Articular chondrocyte of knee joint (primary cell): ENCODE measurements around the gene PLEKHG2. TPM values are rescaled to one million over a fixed set of nuclear protein-coding genes. Genes with fewer than 3 reads are reported as not detected.

Experiments used
- small RNA-seq: library from RNA; depleted of rRNA; stranded (forward); fragments of <200 nt; gene quantifications from one replicate; pipeline ENCODE3, GENCODE V24; 2012
- total RNA-seq: library from RNA; depleted of rRNA; stranded (reverse); fragments of >200 nt; gene quantifications from 2 replicates; pipeline ENCODE4 v1.2.3, GENCODE V29; 2012

PLEKHG2 gene
- total RNA-seq = 8.8 and 11.6 TPM in 2 replicates

DNA sequence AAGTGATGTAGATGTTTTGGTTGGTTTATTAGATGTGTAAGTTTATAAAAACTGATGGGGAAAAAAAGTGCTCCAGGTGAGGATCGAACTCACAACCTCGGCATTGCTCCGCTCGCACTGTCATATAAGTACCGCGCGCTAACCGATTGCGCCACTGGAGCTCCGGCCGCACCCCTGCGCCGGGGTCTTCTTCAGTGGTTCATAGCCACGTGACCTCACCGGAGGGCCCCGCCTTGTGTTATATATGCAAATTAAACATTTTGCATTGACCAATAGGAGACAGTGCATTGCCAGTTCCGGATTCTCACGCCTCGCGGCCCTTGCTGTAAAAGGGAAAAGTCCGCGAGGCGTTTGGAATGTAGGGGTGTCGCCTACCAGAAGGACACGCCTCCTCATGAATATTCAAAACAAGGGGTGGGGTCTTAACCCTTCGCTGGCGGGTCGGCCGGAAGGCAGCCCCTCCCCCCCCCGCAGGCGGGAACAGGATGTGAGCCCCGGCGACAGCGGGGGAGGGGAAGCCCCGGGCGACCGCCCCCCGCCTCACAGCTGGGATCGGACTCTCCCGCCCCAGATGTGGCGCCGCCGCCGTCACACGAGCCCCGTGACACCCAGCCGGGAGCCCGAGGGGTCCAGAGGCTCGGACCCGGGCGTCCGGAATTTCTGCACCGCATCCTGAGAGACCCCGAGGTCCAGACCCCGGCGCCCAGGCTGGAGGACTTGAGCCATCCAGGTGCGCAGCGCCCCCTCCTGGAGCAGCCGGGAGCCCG lies at the start of gene PLEKHG2:
TSS of gene PLEKHG2 (plus strand) at position 570 of the 767 bp plus-strand sequence. CDS start 1,418 bp downstream, outside the sequence.

GRCh38 chr19:39390751-39391437 lies 21.6 kb upstream of the PLEKHG2 start, which contains the start of the genes MED29 and PAF1:
Gene MED29, plus strand, starts transcription at chr19:39391378. Its CDS starts 45 bp downstream, at chr19:39391423.
Gene PAF1, minus strand, starts transcription at chr19:39391106. Its CDS starts 242 bp downstream, at chr19:39390864.

DNA sequence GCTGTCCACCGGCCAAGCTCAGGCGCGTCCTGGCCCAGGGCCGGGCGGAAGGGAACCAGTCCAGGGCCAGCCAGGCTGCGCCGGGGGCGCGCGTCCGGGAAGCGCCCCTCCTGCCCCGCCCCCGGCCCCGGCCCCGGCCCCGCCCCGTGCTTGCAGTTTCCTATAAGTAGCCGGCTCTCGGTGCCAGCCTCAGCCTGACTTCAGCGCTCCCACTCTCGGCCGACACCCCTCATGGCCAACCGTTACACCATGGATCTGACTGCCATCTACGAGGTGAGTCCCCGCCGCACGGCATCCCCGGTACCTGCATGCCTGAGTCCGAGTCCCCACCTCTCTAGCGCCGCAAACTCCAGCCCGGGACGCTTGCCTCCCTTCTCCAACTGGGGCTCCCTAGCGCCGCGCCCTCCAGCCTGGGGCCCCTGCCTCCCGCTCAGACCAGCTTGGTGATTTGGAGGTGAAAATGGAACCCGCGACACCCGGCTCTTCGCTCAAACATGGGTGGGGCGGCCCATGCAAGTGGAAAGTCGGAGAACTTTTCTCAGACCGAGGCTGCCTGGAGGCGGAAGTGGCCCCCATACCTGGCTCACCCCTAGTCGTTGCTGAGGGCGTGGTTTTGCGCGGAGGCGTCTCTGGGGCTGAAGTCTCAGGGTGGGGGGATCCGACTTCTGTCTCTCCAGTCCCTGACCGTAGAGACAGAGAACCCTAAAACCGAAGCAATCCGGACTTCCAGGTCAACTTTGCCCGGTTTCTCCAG lies 5.6 kb upstream of the PLEKHG2 start, which contains the start of gene ZFP36:
TSS of gene ZFP36 (plus strand) at position 192 of the 754 bp plus-strand sequence. CDS start at position 250, 58 bp downstream.

DNA sequence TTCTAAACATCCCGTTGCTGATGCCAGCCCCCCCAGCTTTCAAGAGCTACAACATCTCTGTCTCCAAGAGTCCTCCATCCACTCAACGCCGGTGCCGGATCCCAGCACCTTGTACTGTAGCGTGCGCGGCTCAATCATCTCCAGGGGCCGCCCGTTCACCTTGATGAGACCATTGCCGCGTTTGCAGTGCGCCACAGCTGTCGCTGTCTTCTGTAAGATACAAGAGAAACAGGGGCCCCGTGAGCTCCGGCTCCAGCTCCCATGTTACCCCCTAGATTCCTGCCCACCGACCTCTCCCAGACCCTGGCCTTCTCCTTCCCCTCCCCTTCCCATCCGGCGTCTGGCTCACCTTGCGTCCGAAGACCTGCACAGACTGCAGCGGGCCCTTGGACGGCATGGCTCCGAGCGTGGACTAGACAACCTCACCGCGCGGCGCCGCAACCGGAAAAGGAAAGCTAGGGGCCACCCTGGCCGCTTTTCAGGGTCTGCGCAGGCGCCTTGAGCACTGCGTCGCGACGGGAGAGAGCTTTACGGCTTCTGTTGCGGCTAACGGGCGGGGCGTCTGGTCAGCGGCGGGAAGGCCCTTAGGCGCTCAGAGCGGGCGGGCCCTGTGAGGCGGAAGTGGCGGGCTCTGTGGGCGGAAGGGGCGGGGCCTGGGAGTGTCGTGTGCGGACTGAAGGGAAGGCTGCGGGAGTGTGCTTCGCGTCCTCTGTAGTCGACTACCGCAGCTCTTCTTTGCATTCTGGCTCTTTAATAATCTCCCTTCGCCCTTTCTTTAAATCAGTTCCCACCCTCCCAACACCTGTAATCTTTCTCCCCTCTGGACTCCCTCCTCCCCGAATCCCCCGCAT lies 23.3 kb downstream of the PLEKHG2 start, which contains the start of gene RPS16:
TSS of gene RPS16 (minus strand) at position 451 of the 851 bp plus-strand sequence. CDS start at position 397, 54 bp downstream.

GRCh38 chr19:39445196-39446111 lies 33.0 kb downstream of the PLEKHG2 start, which contains the start of gene SUPT5H:
Gene SUPT5H, plus strand, starts transcription at chr19:39445582. Its CDS starts 309 bp downstream, at chr19:39445891.

Small RNAs within 50 kb of the gene (small RNA-seq; reads per million reads assigned to genes)
- gene MIR4530 = not detected
- gene RN7SL566P = not detected

Other genes with a start within 250 kb of the PLEKHG2 start
- 0.13 TPM in 1 of 2 replicates, not detected in the other for gene NCCRP1, start 215.7 kb upstream of the PLEKHG2 start, total RNA-seq
- gene SYCN, start 208.4 kb upstream of the PLEKHG2 start, total RNA-seq = not detected in 2 replicates
- not detected in 2 replicates for gene IFNL3, start 167.7 kb upstream of the PLEKHG2 start, total RNA-seq
- not detected in 2 replicates for gene IFNL4, start 163.8 kb upstream of the PLEKHG2 start, total RNA-seq
- gene IFNL2, start 144.3 kb upstream of the PLEKHG2 start, total RNA-seq = not detected in 2 replicates
- gene IFNL1, start 116.3 kb upstream of the PLEKHG2 start, total RNA-seq = not detected in 2 replicates
- gene LRFN1, start 91.8 kb upstream of the PLEKHG2 start, total RNA-seq = 0.11 and 0.13 TPM in 2 replicates
- gene GMFG, start 76.6 kb upstream of the PLEKHG2 start, total RNA-seq = not detected in 2 replicates
- gene SAMD4B, start 70.2 kb upstream of the PLEKHG2 start, total RNA-seq = 47.0 and 52.7 TPM in 2 replicates
- 30.4 and 38.5 TPM in 2 replicates for gene PAF1, start 21.6 kb upstream of the PLEKHG2 start, total RNA-seq
- gene MED29, start 21.3 kb upstream of the PLEKHG2 start, total RNA-seq = 25.6 and 28.4 TPM in 2 replicates
- gene ZFP36, start 5.8 kb upstream of the PLEKHG2 start, total RNA-seq = 14.2 and 24.2 TPM in 2 replicates
- gene RPS16, start 23.3 kb downstream of the PLEKHG2 start, total RNA-seq = 92.2 and 134 TPM in 2 replicates
- 74.3 and 98.4 TPM in 2 replicates for gene SUPT5H, start 32.9 kb downstream of the PLEKHG2 start, total RNA-seq
- gene TIMM50, start 68.2 kb downstream of the PLEKHG2 start, total RNA-seq = 39.0 and 39.7 TPM in 2 replicates
- 0.11 and 0.13 TPM in 2 replicates for gene DLL3, start 86.3 kb downstream of the PLEKHG2 start, total RNA-seq
- not detected in 2 replicates for gene SELENOV, start 102.5 kb downstream of the PLEKHG2 start, total RNA-seq
- 2.8 and 3.3 TPM in 2 replicates for gene EID2B, start 120.2 kb downstream of the PLEKHG2 start, total RNA-seq
- 8.5 and 9.8 TPM in 2 replicates for gene EID2, start 127.5 kb downstream of the PLEKHG2 start, total RNA-seq
- not detected in 2 replicates for gene LGALS13, start 189.9 kb downstream of the PLEKHG2 start, total RNA-seq
- not detected in 2 replicates for gene LGALS16, start 243.2 kb downstream of the PLEKHG2 start, total RNA-seq